Measurements from ENCODE around the gene TEKT1. TPM values are rescaled to one million over a fixed set of nuclear protein-coding genes. Genes with fewer than 3 reads are reported as not detected.
"Not testable (repeated sequence)": the region's sequence is repeated elsewhere in the genome, so short reads cannot be mapped to it uniquely, and the experiment has no call there.

The TEKT1 gene
- polyA plus RNA-seq (ENCODE audit: insufficient read length) = not detected

GRCh38 chr17:6831661-6832263, at the start of gene TEKT1:
TEKT1 (minus strand) TSS chr17:6831729; CDS start chr17:6830376, 1,353 bp downstream.
- peak; percentile 56 for DNase-seq

- not testable (repeated sequence) for DNase-seq
Observed at GRCh38 chr17:6879221-6879975, 47.9 kb upstream of the TEKT1 start.

DNA sequence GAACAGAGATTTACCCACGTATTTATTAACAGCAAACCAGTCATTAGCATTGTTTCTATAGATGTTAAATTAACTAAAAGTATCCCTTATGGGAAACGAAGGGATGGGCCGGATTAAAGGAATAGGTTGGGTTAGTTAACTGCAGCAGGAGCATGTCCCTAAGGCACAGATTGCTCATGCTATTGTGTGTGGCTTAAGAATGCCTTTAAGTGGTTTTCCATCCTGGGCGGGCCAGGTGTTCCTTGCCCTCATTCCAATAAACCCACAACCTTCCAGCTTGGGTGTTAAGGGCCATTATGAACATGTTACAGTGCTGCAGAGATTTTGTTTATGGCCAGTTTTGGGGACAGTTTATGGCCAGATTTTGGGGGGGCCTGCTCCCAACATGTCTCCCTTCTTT, 43.7 kb upstream of the TEKT1 start:
- DNase-seq = not testable (repeated sequence)

DNA sequence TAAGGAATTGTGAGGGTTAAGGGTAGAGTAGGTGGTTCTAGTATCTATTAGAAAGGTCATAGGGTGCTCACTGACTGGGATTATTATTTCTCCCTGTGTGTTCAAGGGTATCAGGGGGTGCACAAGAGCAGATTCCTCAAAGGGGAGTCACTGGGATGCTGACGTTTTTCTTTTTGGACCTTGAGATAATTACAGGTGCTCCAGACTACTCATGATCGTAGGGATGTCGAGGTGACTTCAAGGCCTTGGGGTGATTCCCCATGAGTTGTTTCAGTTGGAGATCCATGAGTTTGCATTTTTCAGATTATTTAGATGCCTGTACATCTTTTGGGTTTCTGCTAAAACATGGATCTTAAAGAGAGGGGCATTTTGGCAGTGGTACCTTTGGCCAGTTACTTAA, 41.4 kb upstream of the TEKT1 start:
- DNase-seq = no peak

DNA sequence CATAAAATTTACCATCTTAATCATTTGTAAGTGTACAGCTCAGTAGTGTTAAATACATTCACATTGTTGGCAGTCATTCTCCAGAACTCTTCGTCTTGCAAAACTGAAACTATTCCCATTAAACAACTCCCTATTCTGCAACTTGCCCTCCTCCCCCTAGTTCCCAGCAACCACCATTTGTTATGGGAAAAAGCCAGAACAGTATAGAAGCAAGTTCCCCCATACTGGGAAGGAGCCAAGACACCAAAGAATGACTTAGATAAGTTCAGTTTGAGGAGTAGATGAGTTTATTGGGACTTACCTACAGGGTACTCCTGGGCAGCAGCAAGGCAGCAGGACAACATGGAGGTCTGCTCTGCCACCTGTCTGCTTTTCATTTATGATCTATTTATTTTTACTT, 39.3 kb upstream of the TEKT1 start:
- DNase-seq = no peak

- no peak for DNase-seq
Observed at GRCh38 chr17:6868582-6868981, 37.1 kb upstream of the TEKT1 start.

DNA sequence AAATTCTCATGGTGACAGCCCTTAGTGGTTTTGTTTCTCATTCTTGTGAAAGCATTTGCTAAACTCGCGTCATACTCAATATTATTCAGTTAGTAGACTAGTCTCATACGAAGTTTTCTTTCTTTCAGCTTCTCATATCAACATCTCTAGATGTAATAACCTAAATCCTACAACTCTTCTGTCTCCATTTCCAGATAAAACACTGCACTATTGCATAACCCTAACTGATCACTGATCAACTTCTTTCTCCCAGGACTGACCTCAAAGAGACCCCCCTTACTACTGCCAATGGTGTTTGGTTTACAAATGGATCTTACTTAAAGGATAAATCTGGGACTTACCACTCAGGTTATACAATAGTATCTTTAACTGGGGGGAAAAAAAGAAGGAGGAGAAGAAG, 36.3 kb upstream of the TEKT1 start:
- DNase-seq = no peak

DNA sequence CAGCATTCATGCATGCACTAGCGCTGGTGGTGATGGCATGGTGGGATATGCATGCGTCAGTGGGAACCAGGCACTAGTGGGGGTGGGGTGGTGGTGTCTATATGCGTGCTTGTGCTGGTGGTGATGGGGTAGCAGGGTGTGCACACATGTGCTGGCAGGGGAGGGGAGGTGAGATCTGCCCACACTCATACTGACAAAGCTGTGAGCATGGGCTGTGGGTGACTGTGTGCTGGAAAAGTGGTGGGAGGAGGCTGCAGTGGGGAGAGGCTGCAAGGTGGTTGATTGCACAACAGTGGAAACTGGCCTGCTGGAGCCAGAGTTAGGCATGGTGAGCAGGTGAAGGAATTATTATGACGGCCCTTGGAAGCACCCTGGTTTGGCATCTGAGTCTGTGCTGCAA, 31.3 kb upstream of the TEKT1 start:
- no peak for DNase-seq

DNA sequence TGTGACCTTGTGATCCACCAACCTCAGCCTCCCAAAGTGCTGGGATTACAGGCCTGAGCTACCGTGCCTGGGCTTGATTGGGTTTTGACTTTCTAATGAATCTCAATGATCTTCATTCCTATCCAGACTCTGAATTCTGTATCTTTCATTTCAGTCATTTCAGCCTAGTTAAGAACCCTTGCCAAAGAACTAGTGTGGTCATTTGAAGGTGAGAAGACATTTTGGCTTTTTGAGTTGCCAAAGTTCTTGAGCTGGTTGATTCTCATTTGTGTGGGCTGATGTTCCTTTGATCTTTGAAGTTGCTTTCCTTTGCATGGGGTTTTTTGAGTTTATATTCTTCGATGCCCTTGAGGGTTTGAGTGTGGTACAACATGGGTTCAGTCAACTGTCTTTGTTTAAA, 30.6 kb upstream of the TEKT1 start:
- DNase-seq = no peak

DNA sequence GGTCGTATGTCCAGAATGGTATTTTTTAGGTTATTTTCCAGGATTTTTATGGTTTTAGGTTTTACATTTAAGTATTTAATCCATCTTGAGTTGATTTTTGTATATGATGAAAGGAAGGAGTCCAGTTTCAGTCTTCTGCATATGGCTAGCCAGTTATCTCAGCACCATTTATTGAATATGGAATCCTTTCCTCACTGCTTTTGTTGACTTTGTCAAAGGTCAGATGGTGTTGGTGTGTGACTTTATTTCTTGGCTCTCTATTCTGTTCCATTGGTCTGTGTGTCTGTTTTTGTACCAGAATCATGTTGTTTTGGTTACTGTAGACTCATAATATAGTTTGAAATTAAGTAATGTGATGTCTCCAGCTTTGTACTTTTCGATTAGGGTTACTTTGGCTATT, 26.4 kb upstream of the TEKT1 start:
- DNase-seq = no peak

DNA sequence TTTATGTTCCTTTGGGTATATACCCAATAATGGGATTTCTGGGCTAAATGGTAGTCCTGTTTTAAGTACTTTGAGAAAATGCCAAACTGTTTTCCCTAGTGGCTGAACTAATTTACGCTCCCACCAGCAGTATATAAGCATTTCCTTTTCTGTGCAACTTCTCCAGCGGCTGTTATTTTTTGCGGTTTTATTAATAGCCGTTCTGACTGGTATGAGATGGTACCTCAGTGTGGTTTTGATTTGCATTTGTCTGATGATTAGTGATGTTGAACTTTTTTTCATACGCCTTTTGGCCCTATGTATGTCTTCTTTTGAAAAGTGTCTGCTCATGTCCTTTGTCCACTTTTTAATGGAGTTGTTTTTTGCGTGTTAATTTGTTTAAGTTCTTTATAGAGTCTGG, 25.8 kb upstream of the TEKT1 start:
- DNase-seq = no peak

- no peak for DNase-seq
Observed at GRCh38 chr17:6856051-6856450, 24.5 kb upstream of the TEKT1 start.

DNA sequence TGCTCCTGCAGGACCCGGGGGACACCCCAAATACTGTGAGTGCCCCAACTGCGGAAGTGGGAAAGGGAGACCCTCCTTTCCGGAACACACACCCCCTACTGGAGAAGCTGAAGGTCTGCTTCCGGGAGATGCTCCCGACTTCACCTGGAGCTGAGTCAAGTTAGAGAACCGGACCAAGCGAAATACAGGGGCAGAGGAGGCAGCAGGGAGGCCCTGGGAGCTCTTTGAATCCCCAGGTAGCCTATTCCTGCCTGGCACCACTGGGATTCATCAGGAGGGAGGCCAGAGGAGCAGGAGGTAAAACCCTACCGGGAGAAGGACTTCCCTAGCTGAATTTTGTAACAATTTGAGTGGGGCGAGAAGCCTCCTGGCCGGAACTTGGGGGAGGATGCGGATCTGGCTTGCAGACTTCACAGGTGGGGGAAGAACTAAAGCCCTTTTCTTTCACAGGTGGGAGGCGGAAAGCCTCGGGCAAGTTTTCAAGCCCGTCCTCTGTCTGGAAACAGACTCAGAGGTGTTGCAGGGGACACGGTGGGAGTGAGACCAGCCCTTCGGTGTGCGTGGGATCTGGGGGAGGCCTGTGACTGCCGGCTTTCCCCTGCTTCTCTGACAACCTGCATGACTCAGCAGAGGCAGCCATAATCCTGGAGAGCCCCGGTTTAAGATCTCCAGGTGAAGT, 22.4 kb upstream of the TEKT1 start:
- no peak for DNase-seq

DNA sequence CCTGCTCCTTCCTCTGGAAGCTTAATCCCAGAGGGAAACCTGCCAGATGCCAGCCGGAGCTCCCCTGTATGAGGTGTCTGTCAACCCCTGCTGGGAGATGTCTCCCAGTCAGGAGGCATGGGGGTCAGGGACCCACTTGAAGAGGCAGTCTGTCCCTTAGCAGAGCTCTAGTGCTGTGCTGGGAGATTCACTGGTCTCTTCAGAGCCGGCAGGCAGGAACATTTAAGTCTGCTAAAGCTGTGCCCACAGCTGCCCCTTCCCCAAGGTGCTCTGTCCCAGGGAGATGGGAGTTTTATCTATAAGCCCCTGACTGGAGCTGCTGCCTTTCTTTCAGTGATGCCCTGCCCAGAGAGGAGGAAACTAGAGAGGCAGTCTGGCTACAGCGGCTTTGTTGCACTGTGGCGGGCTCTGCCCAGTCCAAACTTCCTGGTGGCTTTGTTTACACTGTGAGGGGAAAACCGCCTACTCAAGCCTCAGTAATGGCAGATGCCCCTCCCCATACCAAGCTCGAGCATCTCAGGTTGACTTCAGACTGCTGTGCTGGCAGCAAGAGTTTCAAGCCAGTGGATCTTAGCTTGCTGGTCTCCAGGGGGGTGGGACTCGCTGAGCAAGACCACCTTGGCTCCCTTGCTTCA, 17.1 kb upstream of the TEKT1 start:
- not testable (repeated sequence) for DNase-seq

DNA sequence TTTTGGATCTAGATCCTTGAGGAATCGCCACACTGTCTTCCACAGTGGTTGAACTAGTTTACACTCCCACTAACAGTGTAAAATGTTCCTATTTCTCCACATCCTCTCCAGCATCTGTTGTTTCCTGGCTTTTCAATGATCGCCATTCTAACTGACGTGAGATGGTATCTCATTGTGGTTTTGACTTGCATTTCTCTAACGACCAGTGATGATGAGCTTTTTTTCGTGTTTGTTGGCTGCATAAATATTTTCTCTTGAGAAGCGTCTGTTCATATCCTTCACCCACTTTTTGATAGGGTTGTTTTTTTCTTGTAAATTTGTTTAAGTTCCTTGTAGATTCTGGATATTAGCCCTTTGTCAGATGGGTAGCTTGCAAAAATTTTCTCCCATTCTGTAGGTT, 14.6 kb upstream of the TEKT1 start:
- DNase-seq = not testable (repeated sequence)

GRCh38 chr17:6844406-6844805, 12.9 kb upstream of the TEKT1 start:
- DNase-seq = not testable (repeated sequence)

DNA sequence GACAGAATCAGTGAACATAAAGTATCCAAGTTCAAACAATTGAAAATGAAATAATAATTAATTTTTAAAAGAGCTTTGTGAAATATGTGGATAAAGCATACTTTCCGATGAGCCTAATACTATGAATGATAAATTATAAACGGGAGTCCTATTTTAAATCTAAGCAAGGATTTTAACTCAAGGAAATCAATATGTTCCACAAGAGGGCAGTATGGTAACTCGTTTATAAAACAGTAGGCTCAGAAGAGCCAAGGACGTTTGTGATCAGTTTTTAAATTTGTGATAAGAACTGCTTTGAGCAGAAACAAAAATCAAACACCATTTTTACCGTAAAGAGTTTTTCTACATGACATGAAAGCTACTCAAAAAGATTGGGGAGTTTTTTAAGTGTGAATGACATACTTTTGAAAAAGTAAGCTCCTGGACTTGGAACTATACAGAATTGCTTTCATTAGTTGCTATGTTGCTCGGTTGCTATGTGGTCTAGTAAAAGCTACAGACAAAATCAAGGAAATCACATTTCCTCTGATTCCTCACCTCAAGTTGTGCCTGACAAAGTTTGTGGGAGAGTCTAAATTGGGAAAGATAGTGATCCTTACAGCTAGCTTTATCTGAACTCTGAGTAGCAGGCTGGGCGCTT, 11.8 kb upstream of the TEKT1 start:
- DNase-seq = peak; percentile 43

- not testable (repeated sequence) for DNase-seq
Observed at GRCh38 chr17:6841769-6842168, 10.2 kb upstream of the TEKT1 start.

GRCh38 chr17:6830383-6830986, 1.0 kb downstream of the TEKT1 start:
- no peak for DNase-seq

DNA sequence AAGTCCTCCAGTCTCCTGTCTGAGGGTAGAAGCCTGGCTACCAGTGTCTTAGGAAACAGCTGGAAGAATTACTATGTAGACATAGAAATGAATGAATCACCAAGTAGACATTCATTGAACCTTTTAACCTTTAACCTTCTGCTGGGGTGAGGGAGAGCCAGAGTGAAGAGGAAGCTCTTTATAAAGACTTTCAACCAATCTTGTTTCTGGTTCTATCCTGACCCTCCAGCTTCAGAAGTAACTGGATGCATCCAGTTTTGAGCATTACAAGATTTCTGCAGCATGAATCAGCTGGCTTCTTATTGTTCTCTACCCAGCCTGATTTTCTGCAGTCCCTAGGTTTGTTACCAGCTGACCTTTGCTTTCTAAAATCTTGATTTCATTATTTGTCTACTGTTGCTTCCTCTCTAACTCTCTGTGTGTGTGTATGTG, 8.5 kb downstream of the TEKT1 start:
- no peak for DNase-seq

GRCh38 chr17:6818938-6819337, 12.6 kb downstream of the TEKT1 start:
- DNase-seq = no peak

DNA sequence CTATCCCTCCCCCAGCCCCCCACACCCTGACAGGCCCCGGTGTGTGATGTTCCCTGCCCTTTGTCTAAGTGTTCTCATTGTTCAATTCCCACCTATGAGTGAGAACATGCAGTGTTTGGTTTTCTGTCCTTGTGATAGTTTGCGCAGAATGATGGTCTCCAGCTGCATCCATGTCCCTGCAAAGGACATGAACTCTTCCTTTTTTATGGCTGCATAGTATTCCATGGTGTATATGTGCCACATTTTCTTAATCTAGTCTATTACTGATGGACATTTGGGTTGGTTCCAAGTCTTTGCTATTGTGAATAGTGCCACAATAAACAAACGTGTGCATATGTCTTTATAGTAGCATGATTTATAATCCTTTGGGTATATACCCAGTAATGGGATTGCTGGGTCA, 15.2 kb downstream of the TEKT1 start:
- not testable (repeated sequence) for DNase-seq

Measured in hindlimb muscle (tissue), 1 donor.